ENCODE results near the gene TMTC3. TPM values are rescaled to one million over a fixed set of nuclear protein-coding genes. Genes with fewer than 3 reads are reported as not detected.

TMTC3 gene
- total and polyA plus RNA-seq, 2 of the 4 experiments (the other 2 are of a cell fraction): 3.7 to 44.3 TPM

- Histone ChIP-seq H3K9ac (ENCODE audit: low read depth, low read length) (no peak overlapping the region), H3K79me1 (ENCODE audit: low read depth in 1 of 2, low read length in 2 of 2) (no peaks in the 10 kb centered on the region; a peak in 1 of 4 replicates), H2AFZ (replicated peaks; ENCODE audit: low read length, poor library complexity) (no peak overlapping the region), H2BK5ac (ENCODE audit: low read depth, low read length, poor library complexity, severe bottlenecking) (no peak overlapping the region), H4K5ac (ENCODE audit: low read depth, low read length) (no peak overlapping the region), H2BK120ac (ENCODE audit: low read depth, low read length) (no peak overlapping the region), H3K36me3 (ENCODE audit: control insufficient read depth, insufficient read depth, low read length) (peaks cover 5% of the 10 kb centered on the region), H3K27ac (ENCODE audit: insufficient read depth, low read length) (no peak overlapping the region), H2AK5ac (ENCODE audit: low read depth, low read length) (no peak overlapping the region), H3K27me3 (ENCODE audit: control insufficient read depth, insufficient read depth, low read length) (no peaks in the 10 kb centered on the region), H3K4me3 (ENCODE audit: insufficient read depth, low read depth, low read length) (no peak overlapping the region), H3K56ac (ENCODE audit: extremely low read depth, insufficient read depth, low read length) (no peak overlapping the region), H3K4me1 (ENCODE audit: control insufficient read depth, insufficient read depth, low read length) (no peaks in the 10 kb centered on the region), H3K18ac (ENCODE audit: low read depth, low read length) (no peak overlapping the region), H3K23ac (ENCODE audit: low read depth, low read length) (no peak overlapping the region), H3K9me3 (ENCODE audit: control insufficient read depth, insufficient read depth, low read length) (no peaks in the 10 kb centered on the region), H4K8ac (ENCODE audit: low read depth in 2 of 2, low read length in 2 of 2) (no peak overlapping the region), H2BK20ac (ENCODE audit: low read depth, low read length) (no peak overlapping the region), H4K91ac (ENCODE audit: insufficient read depth, low read depth, low read length) (no peak overlapping the region), H2BK15ac (ENCODE audit: low read depth, low read length) (no peak overlapping the region; the same call in 2 of the 3 replicates), H3K14ac (replicated peaks; ENCODE audit: low read depth, low read length) (no peak overlapping the region), H4K20me1 (ENCODE audit: insufficient read depth, low read length) (no peaks in the 10 kb centered on the region), H3K4me2 (ENCODE audit: low read depth, low read length) (no peak overlapping the region), H3K9me1 (ENCODE audit: insufficient read depth, low read length) (no peaks in the 10 kb centered on the region), H2AK9ac (replicated peaks; ENCODE audit: low read depth, low read length, poor library complexity) (no peak overlapping the region), H3K4ac (ENCODE audit: low read depth, low read length) (no peak overlapping the region)
- no CpG with 5 or more reads among the region's 2 CpGs for WGBS, 2 experiments (ENCODE audit: extremely low coverage in 2 of 2, insufficient read length in 1 of 2)
- TF ChIP-seq CTCF (conservative IDR thresholded peaks at IDR 0.05; ENCODE audit: low read depth, low read length) (no peak), CEBPB (IDR thresholded peaks at IDR 0.05; ENCODE audit: low read depth, low read length) (no peak)
- in situ Hi-C loops (cut with MboI; ENCODE audit: low sequenced_read_pairs) (no loop called here), dilution Hi-C loops (cut with HindIII; ENCODE audit: low sequenced_read_pairs, unreplicated experiment) (no loop called here), intact Hi-C loops (cut with micrococcal nuclease) (no loop called here)
- DNase-seq: no peak
- ATAC-seq (ENCODE audit: low read depth): no peak
- ChIA-PET CTCF (interaction anchor here (0.6 to 1.2 kb wide), 2 partner anchors 17 to 178 kb away, joined by 3 to 6 read pairs; no protein-coding TSS in a partner anchor), POLR2A (ENCODE audit: unreplicated experiment) (interaction anchor here (0.6 kb wide), 1 partner anchor 26 kb away, joined by 13 read pairs; no protein-coding TSS in a partner anchor)
- BruUV-seq (replicated peaks): no TSS peak
Observed at GRCh38 chr12:88185279-88185678, 43.2 kb downstream of the TMTC3 start.

Data from IMR-90 (cell line).